H1 (cell line): ENCODE measurements around the gene PRSS12.

Source experiments
- ASH2L ChIP-seq: fragments of 200-600, 300-600 bp; sonication (generic); IDR thresholded peaks from one replicate; pipeline ENCODE4 v1.7.1; 2017; ENCODE audit warnings: low read length
- CBX8 ChIP-seq: fragments of 300-800, 300-1000 bp; sonication (generic); IDR thresholded peaks from 2 replicates; pipeline ENCODE4 v1.7.1; 2016; ENCODE audit warnings: low read depth, low read length, borderline replicate concordance
- CTCF ChIP-seq, 3 experiments: IDR thresholded peaks; 1 replicate in 2 of 3; 2 replicates in 1 of 3; pipeline versions ENCODE4 v1.5.1 to v1.6.1; 2011; ENCODE audit warnings: low read length in 3 of 3, mild to moderate bottlenecking in 3 of 3, inconsistent platforms in 2 of 3, low read depth in 1 of 3, moderate library complexity in 1 of 3; ENCODE audit not compliant: insufficient read depth in 1 of 3; ENCODE audit errors: control extremely low read depth in 1 of 3
- EZH2 ChIP-seq: fragments of 200-600 bp; sonication (generic); IDR thresholded peaks from 2 replicates; pipeline ENCODE4 v1.7.1; 2012; ENCODE audit warnings: low read depth, mild to moderate bottlenecking, moderate library complexity, low read length, inconsistent platforms; ENCODE audit not compliant: severe bottlenecking
- FOSL1 ChIP-seq: IDR thresholded peaks from 2 replicates; pipeline ENCODE4 v1.6.1; 2011; ENCODE audit warnings: mild to moderate bottlenecking, low read depth, low read length, moderate library complexity; ENCODE audit not compliant: insufficient read depth
- GABPA ChIP-seq: IDR thresholded peaks from 2 replicates; pipeline ENCODE4 v1.6.1; 2011; ENCODE audit warnings: mild to moderate bottlenecking, low read length, moderate library complexity, borderline replicate concordance; ENCODE audit not compliant: insufficient read depth
- MAFK ChIP-seq: IDR thresholded peaks from 2 replicates; pipeline ENCODE4 v1.6.1; 2012; ENCODE audit warnings: low read depth, mild to moderate bottlenecking, improper control_type of control experiment, low read length
- POLR2A ChIP-seq, 2 experiments: IDR thresholded peaks; 1 replicate in 1 of 2; 2 replicates in 1 of 2; pipeline ENCODE4 v1.6.1; 2011; ENCODE audit warnings: low read depth in 2 of 2, low read length in 2 of 2, mild to moderate bottlenecking in 2 of 2; ENCODE audit errors: control extremely low read depth in 1 of 2
- SP1 ChIP-seq: IDR thresholded peaks from 2 replicates; pipeline ENCODE4 v1.6.1; 2011; ENCODE audit warnings: low read depth, low read length
- TBP ChIP-seq: IDR thresholded peaks from 2 replicates; pipeline ENCODE4 v1.6.1; 2011; ENCODE audit warnings: low read depth, low read length, improper control_type of control experiment

DNA sequence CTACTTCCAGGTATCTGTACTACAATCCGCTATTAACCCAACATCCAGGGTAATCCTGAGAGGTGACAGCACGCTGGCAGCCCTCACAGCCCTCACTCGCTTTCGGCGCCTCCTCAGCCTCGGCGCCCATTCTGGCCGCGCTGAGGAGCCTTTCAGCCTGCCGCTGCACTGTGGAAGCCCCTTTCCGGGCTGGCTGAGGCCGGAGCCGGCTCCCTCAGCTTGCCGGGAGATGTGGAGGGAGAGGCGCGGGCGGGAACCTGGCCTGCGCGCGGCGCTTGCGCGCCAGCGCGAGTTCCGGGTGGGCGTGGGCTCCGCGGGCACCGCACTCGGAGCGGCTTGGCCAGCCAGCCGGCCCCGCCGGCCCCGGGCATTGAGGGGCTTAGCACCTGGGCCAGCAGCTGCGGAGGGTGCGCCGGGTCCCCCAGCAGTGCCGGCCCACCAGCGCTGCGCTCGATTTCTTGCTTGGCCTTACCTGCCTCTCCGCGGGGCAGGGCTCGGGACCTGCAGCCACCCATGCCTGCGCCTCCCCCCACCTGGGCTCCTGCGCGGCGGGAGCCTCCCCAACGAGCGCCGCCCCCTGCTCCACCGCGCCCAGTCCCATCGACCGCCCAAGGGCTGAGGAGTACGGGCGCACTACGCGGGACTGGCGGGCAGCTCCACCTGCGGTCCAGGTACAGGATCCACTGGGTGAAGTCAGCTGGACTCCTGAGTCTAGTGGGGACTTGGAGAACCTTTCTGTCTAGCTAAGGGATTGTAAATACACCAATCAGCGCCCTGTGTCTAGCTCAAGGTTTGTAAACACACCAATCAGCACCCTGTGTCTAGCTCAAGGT is 87.3 kb downstream of the PRSS12 start:
- no peak for TF ChIP-seq MAFK
- no peak for TF ChIP-seq CBX8
- TF ChIP-seq CTCF (IDR thresholded peaks at IDR 0.05; ENCODE audit: control extremely low read depth in 1 of 3, insufficient read depth in 1 of 3, low read depth in 1 of 3, low read length in 3 of 3) = no peak
- no peak for TF ChIP-seq POLR2A (IDR thresholded peaks at IDR 0.05; ENCODE audit: control extremely low read depth in 1 of 2, low read depth in 2 of 2, low read length in 2 of 2)
- TF ChIP-seq TBP = no peak
- TF ChIP-seq SP1 = no peak
- TF ChIP-seq ASH2L = no peak
- TF ChIP-seq EZH2 = no peak
- no peak for TF ChIP-seq GABPA
- no peak for TF ChIP-seq FOSL1
